Spleen (tissue), 7 donors: ENCODE data around the gene HOXD10.

Source experiments
- POLR2A ChIP-seq, 3 donors: fragments of 450-650 bp; IDR thresholded peaks; one replicate each; pipeline ENCODE4 v1.5.1; 2017; ENCODE audit warnings: antibody characterized with exemption in 3 of 3, mild to moderate bottlenecking in 1 of 3
- TF ChIP-seq, protein P1 (sequence below), 11 experiments: fragments of 200-600 bp in 7 of 11; fragments of 450-650 bp in 4 of 11; sonication (generic) in 4 of 11; IDR thresholded peaks in 8 of 11; conservative IDR thresholded peaks in 3 of 11; 1 replicate in 7 of 11; 2 replicates in 4 of 11; pipeline versions ENCODE4 v1.4.0 to v1.8.0; 2016 to 2021; ENCODE audit warnings: antibody characterized with exemption in 11 of 11, inconsistent platforms in 4 of 11, mild to moderate bottlenecking in 1 of 11
- donor health status: DM: no; HTN: no; CAD: no; lungs with moderate emphysema.
- donor health status: DM: no; HTN: no; CAD: no.
- donor health status: DM: no; HTN: no; CAD: no.

DNA sequence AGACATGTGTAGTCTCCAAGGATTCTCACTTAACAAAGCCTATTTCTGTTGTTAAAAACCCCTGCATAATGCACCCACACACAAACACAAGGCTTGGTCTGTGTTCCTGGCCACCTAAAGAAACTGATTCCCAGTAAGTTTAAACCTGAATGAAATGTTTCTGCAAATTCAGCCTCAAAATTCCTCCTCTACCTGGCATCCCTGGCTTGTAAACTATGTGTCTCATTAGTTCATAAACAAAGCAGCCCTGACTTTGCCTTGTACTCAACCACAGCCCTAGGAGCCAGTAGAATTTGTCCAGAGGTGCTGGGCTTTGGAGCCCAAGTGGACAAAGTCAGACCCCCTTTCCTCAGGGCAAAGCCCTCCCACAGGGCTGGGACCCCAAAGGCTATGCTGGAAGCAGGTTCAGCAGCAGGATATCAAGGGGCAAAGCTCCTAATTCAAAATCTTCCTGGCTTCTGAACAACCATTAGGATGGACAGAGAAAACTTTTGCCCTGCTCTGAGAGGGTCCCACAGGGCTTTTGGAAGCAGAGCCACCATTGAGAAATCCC is 26.7 kb upstream of the HOXD10 start:
- no peak for TF ChIP-seq POLR2A (IDR thresholded peaks at IDR 0.05)
- TF ChIP-seq, protein P1, sequence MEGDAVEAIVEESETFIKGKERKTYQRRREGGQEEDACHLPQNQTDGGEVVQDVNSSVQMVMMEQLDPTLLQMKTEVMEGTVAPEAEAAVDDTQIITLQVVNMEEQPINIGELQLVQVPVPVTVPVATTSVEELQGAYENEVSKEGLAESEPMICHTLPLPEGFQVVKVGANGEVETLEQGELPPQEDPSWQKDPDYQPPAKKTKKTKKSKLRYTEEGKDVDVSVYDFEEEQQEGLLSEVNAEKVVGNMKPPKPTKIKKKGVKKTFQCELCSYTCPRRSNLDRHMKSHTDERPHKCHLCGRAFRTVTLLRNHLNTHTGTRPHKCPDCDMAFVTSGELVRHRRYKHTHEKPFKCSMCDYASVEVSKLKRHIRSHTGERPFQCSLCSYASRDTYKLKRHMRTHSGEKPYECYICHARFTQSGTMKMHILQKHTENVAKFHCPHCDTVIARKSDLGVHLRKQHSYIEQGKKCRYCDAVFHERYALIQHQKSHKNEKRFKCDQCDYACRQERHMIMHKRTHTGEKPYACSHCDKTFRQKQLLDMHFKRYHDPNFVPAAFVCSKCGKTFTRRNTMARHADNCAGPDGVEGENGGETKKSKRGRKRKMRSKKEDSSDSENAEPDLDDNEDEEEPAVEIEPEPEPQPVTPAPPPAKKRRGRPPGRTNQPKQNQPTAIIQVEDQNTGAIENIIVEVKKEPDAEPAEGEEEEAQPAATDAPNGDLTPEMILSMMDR (IDR thresholded peaks at IDR 0.05 in 8 of 11, conservative IDR thresholded peaks at IDR 0.05 in 3 of 11) = no peak
